ENCODE data around the gene CNST.

DNA sequence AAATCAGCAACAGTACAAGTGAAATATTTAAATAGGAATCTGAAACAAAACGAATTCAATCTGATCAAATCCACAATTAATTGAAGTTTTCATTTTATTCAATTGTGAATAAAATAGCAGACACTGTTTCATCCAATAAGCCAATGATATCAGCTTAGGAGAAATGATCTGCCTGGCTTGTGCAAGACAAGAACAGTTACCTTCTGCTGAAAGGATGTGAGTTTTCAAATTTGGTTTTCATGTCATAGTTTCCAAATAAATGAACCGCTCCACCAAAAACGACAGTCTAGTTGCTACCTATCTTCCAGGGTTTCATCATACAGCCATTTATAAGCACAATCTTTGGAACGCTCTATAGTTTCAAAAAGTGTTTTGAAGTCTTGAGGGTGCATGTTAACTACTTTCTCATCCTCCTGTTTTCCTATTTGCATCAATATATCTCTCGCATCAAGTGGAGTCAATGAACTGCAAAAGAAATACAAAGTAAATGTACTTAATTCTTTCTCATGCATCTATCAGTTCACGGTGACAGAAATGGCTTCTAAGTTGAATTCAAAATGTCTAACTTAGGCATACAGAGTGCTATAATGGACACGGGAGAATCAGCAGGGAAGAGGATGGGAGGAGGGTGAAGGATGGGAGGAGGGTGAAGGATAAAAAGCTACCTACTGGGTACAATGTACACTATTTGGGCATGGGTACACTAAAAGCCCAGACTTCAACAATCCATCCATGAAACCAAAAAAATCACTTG lies 25.3 kb upstream of the CNST start:
- TF ChIP-seq, protein P1, sequence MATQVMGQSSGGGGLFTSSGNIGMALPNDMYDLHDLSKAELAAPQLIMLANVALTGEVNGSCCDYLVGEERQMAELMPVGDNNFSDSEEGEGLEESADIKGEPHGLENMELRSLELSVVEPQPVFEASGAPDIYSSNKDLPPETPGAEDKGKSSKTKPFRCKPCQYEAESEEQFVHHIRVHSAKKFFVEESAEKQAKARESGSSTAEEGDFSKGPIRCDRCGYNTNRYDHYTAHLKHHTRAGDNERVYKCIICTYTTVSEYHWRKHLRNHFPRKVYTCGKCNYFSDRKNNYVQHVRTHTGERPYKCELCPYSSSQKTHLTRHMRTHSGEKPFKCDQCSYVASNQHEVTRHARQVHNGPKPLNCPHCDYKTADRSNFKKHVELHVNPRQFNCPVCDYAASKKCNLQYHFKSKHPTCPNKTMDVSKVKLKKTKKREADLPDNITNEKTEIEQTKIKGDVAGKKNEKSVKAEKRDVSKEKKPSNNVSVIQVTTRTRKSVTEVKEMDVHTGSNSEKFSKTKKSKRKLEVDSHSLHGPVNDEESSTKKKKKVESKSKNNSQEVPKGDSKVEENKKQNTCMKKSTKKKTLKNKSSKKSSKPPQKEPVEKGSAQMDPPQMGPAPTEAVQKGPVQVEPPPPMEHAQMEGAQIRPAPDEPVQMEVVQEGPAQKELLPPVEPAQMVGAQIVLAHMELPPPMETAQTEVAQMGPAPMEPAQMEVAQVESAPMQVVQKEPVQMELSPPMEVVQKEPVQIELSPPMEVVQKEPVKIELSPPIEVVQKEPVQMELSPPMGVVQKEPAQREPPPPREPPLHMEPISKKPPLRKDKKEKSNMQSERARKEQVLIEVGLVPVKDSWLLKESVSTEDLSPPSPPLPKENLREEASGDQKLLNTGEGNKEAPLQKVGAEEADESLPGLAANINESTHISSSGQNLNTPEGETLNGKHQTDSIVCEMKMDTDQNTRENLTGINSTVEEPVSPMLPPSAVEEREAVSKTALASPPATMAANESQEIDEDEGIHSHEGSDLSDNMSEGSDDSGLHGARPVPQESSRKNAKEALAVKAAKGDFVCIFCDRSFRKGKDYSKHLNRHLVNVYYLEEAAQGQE (IDR thresholded peaks at IDR 0.05; ENCODE audit: low read depth) = no peak
- TF ChIP-seq, protein P2, sequence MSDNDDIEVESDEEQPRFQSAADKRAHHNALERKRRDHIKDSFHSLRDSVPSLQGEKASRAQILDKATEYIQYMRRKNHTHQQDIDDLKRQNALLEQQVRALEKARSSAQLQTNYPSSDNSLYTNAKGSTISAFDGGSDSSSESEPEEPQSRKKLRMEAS (IDR thresholded peaks at IDR 0.05) = no peak
- no peak for TF ChIP-seq TCF12 (IDR thresholded peaks at IDR 0.05; ENCODE audit: low read depth)
- TF ChIP-seq YY1 (IDR thresholded peaks at IDR 0.05; ENCODE audit: low read depth) = no peak
- no peak for TF ChIP-seq RAD21 (IDR thresholded peaks at IDR 0.05; ENCODE audit: low read depth)
- TF ChIP-seq TEAD4 (IDR thresholded peaks at IDR 0.05) = no peak
